RKO (cell line): Measurements from ENCODE around the gene TTBK2.

Experiments
- DNase-seq: peaks from one replicate; pipeline ENCODE4 v3.0.0-alpha.2; 2016; ENCODE audit warnings: low spot score

The TTBK2 gene

GRCh38 chr15:42692997-42693396 lies 227.6 kb downstream of the TTBK2 start:
- DNase-seq = no peak

DNA sequence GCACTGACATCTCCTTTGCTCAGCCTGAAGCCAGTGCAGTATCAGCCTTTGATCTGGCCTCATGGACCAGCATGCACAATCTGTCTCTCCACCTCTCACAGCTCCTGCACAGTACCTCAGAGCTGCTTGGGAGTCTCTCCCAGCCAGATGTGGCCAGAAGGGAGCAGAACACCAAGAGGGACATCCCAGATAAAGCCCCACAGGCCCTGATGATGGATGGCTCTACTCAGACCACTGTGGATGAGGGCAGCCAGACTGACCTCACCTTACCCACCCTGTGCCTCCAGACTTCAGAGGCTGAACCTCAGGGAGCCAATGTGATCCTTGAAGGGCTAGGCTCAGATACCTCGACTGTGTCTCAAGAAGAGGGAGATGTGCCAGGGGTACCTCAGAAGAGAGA lies 228.0 kb downstream of the TTBK2 start:
- DNase-seq = no peak

DNA sequence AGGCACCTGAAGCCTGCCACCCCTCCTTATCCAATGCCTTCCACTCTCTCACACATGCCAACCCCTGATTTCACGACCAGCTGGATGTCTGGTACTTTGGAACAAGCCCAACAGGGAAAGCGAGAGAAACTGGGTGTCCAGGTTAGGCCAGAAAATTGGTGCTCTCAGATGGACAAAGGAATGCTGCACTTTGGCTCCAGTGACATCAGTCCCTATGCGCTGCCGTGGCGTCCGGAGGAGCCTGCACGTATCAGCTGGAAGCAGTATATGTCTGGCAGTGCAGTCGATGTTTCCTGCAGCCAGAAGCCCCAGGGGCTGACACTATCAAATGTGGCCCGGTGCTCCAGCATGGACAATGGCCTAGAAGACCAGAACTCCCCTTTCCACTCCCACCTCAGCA lies 228.8 kb downstream of the TTBK2 start:
- no peak for DNase-seq

GRCh38 chr15:42691308-42691707 lies 229.3 kb downstream of the TTBK2 start:
- DNase-seq = no peak
